Ascending aorta (tissue), 2 donors: ENCODE data around the gene GUCY2C. TPM values are rescaled to one million over a fixed set of nuclear protein-coding genes. Genes with fewer than 3 reads are reported as not detected.

Source experiments
- DNase-seq, 2 donors: peaks; one replicate each; pipeline ENCODE4 v3.0.0-alpha.2; 2019; ENCODE audit warnings: low spot score in 2 of 2
- H3K27ac ChIP-seq, 2 donors: fragments of 200-600 bp; sonication (generic); one replicate each; pipeline ENCODE4 v1.5.1; 2016 to 2017; ENCODE audit warnings: mild to moderate bottlenecking in 1 of 2
- H3K27me3 ChIP-seq: fragments of 200-600 bp; sonication (generic); one replicate; pipeline ENCODE4 v1.5.1; 2017
- H3K36me3 ChIP-seq, 2 donors: fragments of 200-600 bp; sonication (generic); one replicate each; pipeline ENCODE4 v1.5.1; 2016
- H3K4me1 ChIP-seq, 2 donors: fragments of 200-600 bp; sonication (generic); one replicate each; pipeline ENCODE4 v1.5.1; 2016 to 2017; ENCODE audit warnings: mild to moderate bottlenecking in 1 of 2
- H3K4me3 ChIP-seq, 2 donors: fragments of 200-600 bp; sonication (generic); one replicate each; pipeline ENCODE4 v1.5.1; 2016 to 2017; ENCODE audit warnings: mild to moderate bottlenecking in 1 of 2
- H3K9me3 ChIP-seq, 2 donors: fragments of 200-600 bp; sonication (generic); one replicate each; pipeline ENCODE4 v1.5.1; 2016
- CTCF ChIP-seq, 3 experiments: fragments of 200-600 bp in 2 of 3; fragments of 450-650 bp in 1 of 3; sonication (generic) in 2 of 3; IDR thresholded peaks; one replicate each; pipeline ENCODE4 v1.5.1; 2016 to 2019; ENCODE audit warnings: antibody characterized with exemption in 3 of 3, mild to moderate bottlenecking in 1 of 3, moderate library complexity in 1 of 3
- intact Hi-C: fragments of 100-400 bp; cut with DNase I; formaldehyde crosslinking; loops from one replicate; pipeline ENCODE4 v1.15.1; 2023
- total RNA-seq: library from RNA; depleted of rRNA; stranded (reverse); fragments of >200 nt; gene quantifications from one replicate; pipeline ENCODE4 v1.1.0, GENCODE V29; 2016

Gene GUCY2C
- total RNA-seq, 1 donor from 2014 or later: not detected

GRCh38 chr12:14654416-14654815 is 42.0 kb downstream of the GUCY2C start:
- DNase-seq: no peak
- Histone ChIP-seq H3K9me3 (no peaks in the 10 kb centered on the region), H3K4me1 (peaks cover 0 to 2% of the 10 kb centered on the region in 2 donors), H3K27me3 (no peaks in the 10 kb centered on the region), H3K36me3 (no peaks in the 10 kb centered on the region), H3K4me3 (no peak overlapping the region), H3K27ac (peak overlapping the region in 1 of 2 donors; percentile 31)
- no peak for TF ChIP-seq CTCF (IDR thresholded peaks at IDR 0.05)
- intact Hi-C loops: loop anchor here (2.0 to 5.0 kb wide), 2 partner anchors 16 to 397 kb away; no protein-coding TSS in a partner anchor

GRCh38 chr12:14652483-14652882 is 43.9 kb downstream of the GUCY2C start:
- Histone ChIP-seq H3K27me3 (no peaks in the 10 kb centered on the region), H3K4me3 (no peak overlapping the region), H3K36me3 (no peaks in the 10 kb centered on the region), H3K4me1 (peaks cover 0 to 2% of the 10 kb centered on the region in 2 donors), H3K27ac (no peak overlapping the region), H3K9me3 (no peaks in the 10 kb centered on the region)
- TF ChIP-seq CTCF (IDR thresholded peaks at IDR 0.05): no peak
- intact Hi-C loops: loop anchor here (5.0 kb wide), 1 partner anchor 395 kb away; no protein-coding TSS in a partner anchor
- no peak for DNase-seq

- intact Hi-C loops: loop anchor here (5.0 kb wide), 1 partner anchor 394 kb away; no protein-coding TSS in a partner anchor
- no peak for TF ChIP-seq CTCF (IDR thresholded peaks at IDR 0.05)
These were observed 45.0 kb downstream of the GUCY2C start for GRCh38 chr12:14651371-14651770.

GRCh38 chr12:14650789-14651188 is 45.6 kb downstream of the GUCY2C start:
- Histone ChIP-seq H3K4me1 (peaks cover 2 to 6% of the 10 kb centered on the region in 2 donors), H3K27me3 (no peaks in the 10 kb centered on the region), H3K36me3 (no peaks in the 10 kb centered on the region), H3K27ac (peak overlapping the region; percentile 37 to 48), H3K9me3 (no peaks in the 10 kb centered on the region), H3K4me3 (no peak overlapping the region)
- intact Hi-C loops: loop anchor here (5.0 kb wide), 1 partner anchor 393 kb away; no protein-coding TSS in a partner anchor
- no peak for DNase-seq
- TF ChIP-seq CTCF (IDR thresholded peaks at IDR 0.05): no peak

More at GRCh38 chr12:14651371-14651770, 45.0 kb downstream of the GUCY2C start:
- H3K27me3 ChIP-seq: no peaks in the 10 kb centered on the region
- DNase-seq: no peak
- no peaks in the 10 kb centered on the region for H3K36me3 ChIP-seq
- peak overlapping the region; percentile 21 to 41 for H3K27ac ChIP-seq
- H3K4me1 ChIP-seq: peaks cover 2 to 4% of the 10 kb centered on the region in 2 donors
- H3K9me3 ChIP-seq: no peaks in the 10 kb centered on the region
- no peak overlapping the region for H3K4me3 ChIP-seq

GRCh38 chr12:14647028-14647750 is 49.2 kb downstream of the GUCY2C start:
- peak overlapping the region in 1 of 2 donors; percentile 29 for H3K4me3 ChIP-seq
- H3K36me3 ChIP-seq: no peaks in the 10 kb centered on the region
- no peak for TF ChIP-seq CTCF (IDR thresholded peaks at IDR 0.05)
- intact Hi-C loops: loop anchor here (10.0 kb wide), 1 partner anchor 628 kb away; no protein-coding TSS in a partner anchor
- H3K9me3 ChIP-seq: no peaks in the 10 kb centered on the region
- peak overlapping the region; percentile 31 to 71 for H3K27ac ChIP-seq
- no peak for DNase-seq
- H3K4me1 ChIP-seq: peaks cover 0 to 16% of the 10 kb centered on the region in 2 donors
- H3K27me3 ChIP-seq: no peaks in the 10 kb centered on the region
